Progenitor cell of endocrine pancreas (in vitro differentiated cells): ENCODE results near the gene IL10RA. TPM values are rescaled to one million over a fixed set of nuclear protein-coding genes. Genes with fewer than 3 reads are reported as not detected.

Experiments used
- DNase-seq: peaks from one replicate; pipeline ENCODE4 v3.0.0; 2021; ENCODE audit warnings: low spot score; ENCODE audit not compliant: unreplicated experiment
- H3K27ac Mint-ChIP-seq: 2 replicates; pipeline ENCODE4 v1.8.0; 2021; ENCODE audit warnings: mild to moderate bottlenecking, moderate library complexity, mixed read lengths
- H3K27me3 Mint-ChIP-seq: 2 replicates; pipeline ENCODE4 v1.8.0; 2021; ENCODE audit warnings: mixed read lengths
- H3K36me3 Mint-ChIP-seq: 2 replicates; pipeline ENCODE4 v1.8.0; 2022; ENCODE audit warnings: mixed read lengths; ENCODE audit not compliant: insufficient read depth
- H3K4me1 Mint-ChIP-seq: 2 replicates; pipeline ENCODE4 v1.8.0; 2021; ENCODE audit warnings: low read depth, mixed read lengths
- H3K4me3 Mint-ChIP-seq: 2 replicates; pipeline ENCODE4 v1.8.0; 2021; ENCODE audit warnings: low read depth, mild to moderate bottlenecking, moderate library complexity, mixed read lengths
- H3K9me3 Mint-ChIP-seq: 2 replicates; pipeline ENCODE4 v1.8.0; 2021; ENCODE audit warnings: low read depth, mixed read lengths
- total RNA-seq: library from RNA; stranded (reverse); gene quantifications from 2 replicates; pipeline ENCODE4 v1.2.1, GENCODE V29; 2021
- TF ChIP-seq, protein P1 (sequence below): fragments of 200-600 bp; sonication (generic); IDR thresholded peaks from one replicate; pipeline ENCODE4 v1.5.0; 2021; ENCODE audit warnings: antibody characterized with exemption, mild to moderate bottlenecking; ENCODE audit not compliant: unreplicated experiment

IL10RA gene
- total RNA-seq, 1 donor from 2014 or later, result 0.72 TPM

DNA sequence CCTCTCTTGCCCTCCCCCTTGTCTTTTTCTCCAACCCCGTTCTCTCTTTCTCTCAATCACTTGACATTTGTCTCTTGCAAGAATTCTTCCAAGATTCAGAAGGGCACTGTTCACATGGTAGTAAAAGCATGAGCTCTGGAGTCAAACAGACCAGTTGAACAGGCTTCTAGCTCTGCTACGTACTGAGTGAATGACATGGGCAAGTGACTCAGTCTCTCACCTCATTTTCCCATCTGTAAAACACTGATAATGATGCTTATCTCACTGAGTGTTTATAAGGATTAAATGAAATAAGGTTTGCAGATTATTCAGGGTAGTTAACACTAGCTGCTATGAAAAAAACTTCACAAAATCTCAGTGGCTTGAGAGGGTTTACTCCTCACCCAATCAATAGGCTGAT is 5.9 kb upstream of the IL10RA start:
- H3K4me1 Mint-ChIP-seq, result no peaks in the 10 kb centered on the region
- H3K9me3 Mint-ChIP-seq, result no peaks in the 10 kb centered on the region
- no peak overlapping the region for H3K27ac Mint-ChIP-seq
- DNase-seq, result no peak
- H3K4me3 Mint-ChIP-seq, result no peak overlapping the region
- peaks cover 31% of the 10 kb centered on the region for H3K27me3 Mint-ChIP-seq
- no peaks in the 10 kb centered on the region for H3K36me3 Mint-ChIP-seq
- TF ChIP-seq, protein P1, sequence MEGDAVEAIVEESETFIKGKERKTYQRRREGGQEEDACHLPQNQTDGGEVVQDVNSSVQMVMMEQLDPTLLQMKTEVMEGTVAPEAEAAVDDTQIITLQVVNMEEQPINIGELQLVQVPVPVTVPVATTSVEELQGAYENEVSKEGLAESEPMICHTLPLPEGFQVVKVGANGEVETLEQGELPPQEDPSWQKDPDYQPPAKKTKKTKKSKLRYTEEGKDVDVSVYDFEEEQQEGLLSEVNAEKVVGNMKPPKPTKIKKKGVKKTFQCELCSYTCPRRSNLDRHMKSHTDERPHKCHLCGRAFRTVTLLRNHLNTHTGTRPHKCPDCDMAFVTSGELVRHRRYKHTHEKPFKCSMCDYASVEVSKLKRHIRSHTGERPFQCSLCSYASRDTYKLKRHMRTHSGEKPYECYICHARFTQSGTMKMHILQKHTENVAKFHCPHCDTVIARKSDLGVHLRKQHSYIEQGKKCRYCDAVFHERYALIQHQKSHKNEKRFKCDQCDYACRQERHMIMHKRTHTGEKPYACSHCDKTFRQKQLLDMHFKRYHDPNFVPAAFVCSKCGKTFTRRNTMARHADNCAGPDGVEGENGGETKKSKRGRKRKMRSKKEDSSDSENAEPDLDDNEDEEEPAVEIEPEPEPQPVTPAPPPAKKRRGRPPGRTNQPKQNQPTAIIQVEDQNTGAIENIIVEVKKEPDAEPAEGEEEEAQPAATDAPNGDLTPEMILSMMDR, result no peak

DNA sequence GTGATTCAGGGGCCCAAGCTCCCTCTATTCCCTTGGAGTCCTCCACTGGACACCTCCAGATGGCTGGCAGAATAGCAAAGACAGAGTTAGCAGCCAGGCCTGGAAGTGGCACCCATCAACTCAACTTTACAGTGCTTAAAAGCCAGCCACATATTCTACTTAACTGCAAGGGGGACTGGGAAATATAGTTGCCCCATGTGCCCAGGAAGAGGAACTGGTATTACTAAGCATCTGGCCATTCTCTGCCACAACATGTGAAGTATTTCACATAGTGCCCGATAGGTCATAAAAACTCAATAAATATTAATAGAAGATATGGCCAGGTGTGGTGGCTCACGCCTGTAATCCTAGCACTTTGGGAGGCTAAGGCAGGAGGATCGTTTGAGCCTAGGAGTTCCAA is 5.5 kb upstream of the IL10RA start:
- TF ChIP-seq, protein P1, result no peak
- H3K4me3 Mint-ChIP-seq, result no peak overlapping the region
- H3K9me3 Mint-ChIP-seq, result no peaks in the 10 kb centered on the region
- H3K27me3 Mint-ChIP-seq, result peaks cover 32% of the 10 kb centered on the region
- H3K4me1 Mint-ChIP-seq, result no peaks in the 10 kb centered on the region
- no peaks in the 10 kb centered on the region for H3K36me3 Mint-ChIP-seq
- no peak overlapping the region for H3K27ac Mint-ChIP-seq
- DNase-seq, result no peak

DNA sequence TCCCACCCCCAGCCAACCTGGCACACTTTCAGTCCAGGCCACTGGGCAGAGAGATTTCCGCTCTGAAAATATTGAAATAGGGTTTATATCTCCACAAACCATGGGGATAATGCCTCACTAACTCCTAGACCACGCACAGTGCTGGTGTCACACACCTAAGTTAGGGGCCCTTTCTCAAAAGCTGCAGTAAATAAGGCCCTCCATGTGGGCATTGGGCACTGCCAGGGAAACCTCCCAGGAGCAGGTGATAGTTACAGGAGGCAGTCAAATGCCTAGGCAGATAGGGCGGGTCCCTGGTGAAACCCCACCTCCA is 3.1 kb upstream of the IL10RA start:
- Mint-ChIP-seq H3K4me1 (no peaks in the 10 kb centered on the region), H3K27ac (no peak overlapping the region), H3K27me3 (peaks cover 53% of the 10 kb centered on the region), H3K9me3 (no peaks in the 10 kb centered on the region), H3K36me3 (no peaks in the 10 kb centered on the region), H3K4me3 (no peak overlapping the region)
- TF ChIP-seq, protein P1, result no peak
- no peak for DNase-seq

DNA sequence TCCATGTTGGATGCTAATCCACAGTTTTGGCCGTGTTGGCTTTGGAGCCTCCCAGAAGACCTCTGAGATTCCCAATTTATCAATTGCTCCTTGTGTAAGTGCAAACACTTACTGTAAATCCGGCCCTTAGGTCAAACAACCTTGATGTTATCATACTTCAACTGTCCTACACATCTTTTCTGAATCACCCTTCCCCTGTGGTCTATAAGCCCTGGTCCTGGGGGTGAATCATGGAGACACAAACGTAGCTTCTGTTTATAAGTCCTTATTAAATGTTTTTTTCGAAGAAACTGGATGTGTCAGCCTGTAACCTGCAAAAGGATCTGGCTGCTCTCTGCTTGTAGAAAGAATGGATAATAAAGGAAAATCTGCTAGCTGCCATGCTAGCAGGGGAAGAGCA is 1.7 kb upstream of the IL10RA start:
- peaks cover 65% of the 10 kb centered on the region for H3K27me3 Mint-ChIP-seq
- H3K9me3 Mint-ChIP-seq, result no peaks in the 10 kb centered on the region
- H3K4me3 Mint-ChIP-seq, result peak overlapping the region; percentile 62
- no peak for DNase-seq
- no peaks in the 10 kb centered on the region for H3K36me3 Mint-ChIP-seq
- no peak overlapping the region for H3K27ac Mint-ChIP-seq
- H3K4me1 Mint-ChIP-seq, result no peaks in the 10 kb centered on the region
- TF ChIP-seq, protein P1, result no peak

- Mint-ChIP-seq H3K4me1 (no peaks in the 10 kb centered on the region), H3K27me3 (peaks cover 61% of the 10 kb centered on the region), H3K4me3 (peak overlapping the region; percentile 22), H3K27ac (no peak overlapping the region), H3K36me3 (no peaks in the 10 kb centered on the region), H3K9me3 (no peaks in the 10 kb centered on the region)
- TF ChIP-seq, protein P1, result no peak
- DNase-seq, result no peak
These were observed 884 bp downstream of the IL10RA start for GRCh38 chr11:117986981-117987574.
